ENCODE data around the gene LTC4S.

GRCh38 chr5:179773686-179774040 is 20.1 kb upstream of the LTC4S start:
- no peak for TF ChIP-seq CTCF (IDR thresholded peaks at IDR 0.05)
- no peak for TF ChIP-seq POLR2A (IDR thresholded peaks at IDR 0.05)
- no peak for TF ChIP-seq POLR2AphosphoS5 (IDR thresholded peaks at IDR 0.05)
